NK-92 (cell line): ENCODE data around the gene SENP1.

Experiments used
- DNase-seq: peaks from one replicate; lab custom pipeline; 2025; ENCODE audit not compliant: unreplicated experiment; lab: John Stamatoyannopoulos, UW

The SENP1 gene

GRCh38 chr12:48068457-48068856 is 37.4 kb downstream of the SENP1 start:
- DNase-seq, result no peak

DNA sequence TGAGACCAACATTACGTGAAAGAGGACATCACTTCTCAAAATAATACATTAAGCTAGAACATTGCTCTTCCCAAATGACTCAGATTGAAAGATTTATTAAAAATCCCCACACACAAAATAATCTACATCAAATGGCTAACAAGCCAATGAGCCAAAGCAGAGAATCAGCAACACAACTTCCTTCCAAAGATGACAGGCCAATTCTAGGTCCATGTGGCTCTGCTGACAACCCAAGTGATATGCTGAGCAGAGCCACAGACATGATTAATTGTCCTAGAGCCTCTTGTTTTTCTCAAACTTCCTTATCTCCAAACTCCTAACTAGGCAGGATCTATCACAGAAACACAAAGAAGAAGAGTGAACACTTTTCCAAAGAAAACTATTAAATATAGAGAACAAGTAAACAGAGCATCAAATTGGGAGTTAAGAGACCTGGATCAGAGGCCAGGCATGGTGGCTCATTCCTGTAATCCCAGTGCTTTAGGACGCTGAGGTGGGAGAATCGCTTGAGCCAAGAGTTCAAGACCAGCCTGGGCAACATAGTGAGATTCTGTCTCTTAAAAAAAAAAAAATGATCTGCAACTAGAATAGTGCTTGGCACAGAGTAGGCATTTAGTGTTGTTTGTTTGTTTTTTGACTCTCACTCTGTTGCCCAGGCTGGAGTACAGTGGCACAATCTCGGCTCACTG is 38.5 kb downstream of the SENP1 start:
- DNase-seq, result no peak

DNA sequence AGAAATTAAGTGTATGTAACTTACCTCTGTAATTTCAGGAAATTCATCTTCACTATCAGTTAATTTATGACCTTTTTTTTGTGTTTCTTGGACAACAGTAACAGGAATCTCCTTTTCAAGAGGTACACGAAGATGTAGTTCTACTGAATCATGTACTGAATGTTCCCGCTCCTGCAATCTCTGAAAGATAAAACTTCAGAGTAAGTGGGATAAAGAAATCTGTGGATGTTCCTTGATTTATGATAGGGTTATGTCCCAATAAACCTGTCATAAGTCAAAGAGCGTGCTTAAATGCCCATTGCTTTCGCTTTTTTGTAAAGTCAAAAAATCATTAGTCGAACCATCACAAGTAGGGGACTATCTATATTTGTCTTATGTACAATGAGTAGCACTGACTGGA is 40.8 kb downstream of the SENP1 start:
- DNase-seq, result no peak

DNA sequence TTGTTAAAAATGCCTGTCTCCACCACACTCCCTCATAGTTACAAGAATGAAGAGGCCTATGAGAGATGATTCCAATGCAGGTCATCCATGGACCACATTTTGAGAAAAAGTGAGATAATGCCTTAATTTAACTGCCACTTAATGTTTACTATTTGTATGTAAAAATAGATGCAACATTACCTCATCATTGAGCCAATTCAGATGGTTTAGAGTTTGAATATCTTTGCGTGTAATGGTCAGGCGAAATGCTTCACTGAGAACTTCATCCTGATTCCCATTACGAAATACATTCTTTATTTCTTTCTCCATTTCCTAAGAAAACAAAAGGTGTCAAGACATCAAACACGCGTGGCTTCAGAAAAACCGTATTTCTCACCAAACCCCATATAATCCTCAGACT is 42.3 kb downstream of the SENP1 start:
- no peak for DNase-seq

DNA sequence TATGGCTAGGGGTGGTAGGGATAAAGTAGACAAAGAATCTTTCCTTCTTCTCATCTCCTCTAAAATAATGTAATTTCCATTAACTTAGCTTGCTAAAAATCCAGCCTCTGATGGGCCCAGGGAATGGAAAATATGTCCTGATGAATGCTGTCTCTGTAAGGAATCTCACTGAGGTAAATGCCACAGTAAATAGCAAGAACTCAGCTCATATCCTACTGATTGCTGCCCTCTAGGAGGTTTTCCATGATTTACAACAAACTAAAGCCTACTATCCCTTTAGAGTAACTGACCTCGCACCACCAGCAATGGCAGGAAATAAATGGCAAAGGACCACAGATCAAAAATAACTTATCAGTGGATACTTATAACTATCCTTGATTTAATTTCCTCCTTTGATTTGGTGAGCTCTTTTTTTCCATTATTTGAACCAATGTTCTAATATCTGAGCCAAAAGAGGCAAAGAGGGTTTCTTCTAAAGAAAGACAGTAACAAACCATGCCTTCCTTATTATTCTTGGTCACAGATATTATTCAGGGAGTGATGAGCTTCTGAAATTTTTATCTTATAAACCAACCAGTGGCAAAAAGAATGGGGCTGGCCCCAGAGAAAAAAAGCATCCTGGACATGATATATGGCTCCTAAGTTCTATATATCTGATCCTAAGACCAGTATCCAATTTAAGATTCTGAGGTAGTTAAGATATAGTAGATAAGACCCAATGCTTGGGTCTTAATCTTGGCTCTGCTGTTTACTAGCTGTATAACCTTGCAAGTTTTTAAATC is 43.8 kb downstream of the SENP1 start:
- no peak for DNase-seq

DNA sequence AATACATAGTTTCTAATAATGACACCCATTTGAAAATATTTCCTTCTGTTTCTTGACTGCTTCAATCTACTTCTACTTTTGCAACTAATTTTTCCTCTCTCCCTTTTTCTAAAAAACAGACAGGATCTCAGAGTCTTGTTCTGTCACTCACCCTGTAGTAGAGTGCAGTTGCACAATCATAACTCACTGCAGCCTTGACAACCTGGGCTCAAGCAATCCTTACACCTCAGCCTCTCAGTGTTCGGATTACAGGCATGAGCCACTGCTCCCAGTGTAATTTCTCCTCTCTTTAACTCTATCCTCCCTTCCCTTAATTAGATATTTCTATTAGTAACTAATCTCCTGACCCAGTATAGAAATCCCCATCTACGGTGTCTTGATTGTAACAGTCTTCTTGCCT is 45.4 kb downstream of the SENP1 start:
- DNase-seq, result no peak

- DNase-seq, result no peak
Measured at GRCh38 chr12:48058771-48059170, 47.1 kb downstream of the SENP1 start.

- no peak for DNase-seq
Measured at GRCh38 chr12:48054955-48055821, 50.7 kb downstream of the SENP1 start.

DNA sequence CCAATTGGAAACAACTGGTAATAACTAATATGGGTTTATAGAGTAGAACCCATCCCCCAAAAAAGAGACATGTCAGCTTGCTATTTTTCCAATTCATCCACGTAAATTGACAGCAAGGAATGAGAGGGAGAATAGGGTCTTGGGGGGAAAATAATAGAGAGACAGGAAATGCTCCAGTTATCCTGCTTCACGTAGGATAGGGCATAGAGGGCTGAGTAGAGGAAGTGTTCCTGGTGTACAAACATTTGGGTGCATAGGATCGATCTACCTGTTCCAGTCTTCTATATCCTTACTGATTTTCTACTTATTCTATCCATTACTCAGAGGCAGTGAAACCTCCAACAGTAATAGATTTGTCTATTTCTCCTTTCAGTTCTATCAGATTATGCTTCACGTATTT is 52.0 kb downstream of the SENP1 start:
- no peak for DNase-seq

GRCh38 chr12:48053122-48053521 is 52.8 kb downstream of the SENP1 start:
- no peak for DNase-seq

GRCh38 chr12:48051681-48052080 is 54.2 kb downstream of the SENP1 start:
- DNase-seq, result no peak

GRCh38 chr12:48050174-48050573 is 55.7 kb downstream of the SENP1 start:
- DNase-seq, result no peak

GRCh38 chr12:48045965-48046518 is 59.8 kb downstream of the SENP1 start:
- no peak for DNase-seq

- DNase-seq, result no peak
Measured at GRCh38 chr12:48045061-48045846, 60.6 kb downstream of the SENP1 start.

DNA sequence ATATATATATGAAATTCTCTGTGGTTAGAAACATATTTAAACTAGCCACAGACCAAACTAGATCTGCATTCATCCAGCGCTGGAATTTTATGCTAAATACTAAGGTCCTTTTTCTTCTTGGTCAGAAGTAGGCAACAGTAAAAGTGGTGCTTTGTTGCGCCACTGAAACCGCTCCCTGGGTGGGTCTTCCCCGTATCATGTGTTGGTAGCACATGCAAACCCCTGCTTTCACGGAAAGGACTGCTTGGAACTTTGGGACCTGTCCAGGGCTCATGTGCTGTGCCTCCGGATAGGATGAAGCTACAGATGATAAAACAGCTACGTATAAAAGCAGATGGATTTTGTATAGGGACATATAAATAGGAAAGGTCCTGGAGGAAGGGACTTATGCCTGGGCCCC is 61.5 kb downstream of the SENP1 start:
- DNase-seq, result no peak

DNA sequence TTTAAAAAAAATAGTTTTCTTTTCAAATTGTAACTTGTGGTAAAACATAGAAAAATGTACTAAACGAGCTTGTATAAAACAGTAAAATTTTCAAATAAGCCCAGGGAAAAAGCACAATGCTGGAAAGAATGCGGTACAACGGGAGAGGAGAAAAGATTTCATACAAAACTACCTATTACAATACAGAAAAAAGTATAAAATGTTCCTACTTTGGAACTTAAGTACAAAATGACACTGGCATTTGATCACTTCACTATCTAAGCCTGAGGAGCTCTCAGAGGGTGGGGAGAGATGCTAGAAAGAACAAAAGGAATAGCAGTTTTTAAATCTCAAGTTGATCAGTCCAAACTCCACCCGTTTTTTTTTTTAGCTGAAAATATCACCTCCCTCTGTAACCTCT is 62.1 kb downstream of the SENP1 start:
- DNase-seq, result no peak

DNA sequence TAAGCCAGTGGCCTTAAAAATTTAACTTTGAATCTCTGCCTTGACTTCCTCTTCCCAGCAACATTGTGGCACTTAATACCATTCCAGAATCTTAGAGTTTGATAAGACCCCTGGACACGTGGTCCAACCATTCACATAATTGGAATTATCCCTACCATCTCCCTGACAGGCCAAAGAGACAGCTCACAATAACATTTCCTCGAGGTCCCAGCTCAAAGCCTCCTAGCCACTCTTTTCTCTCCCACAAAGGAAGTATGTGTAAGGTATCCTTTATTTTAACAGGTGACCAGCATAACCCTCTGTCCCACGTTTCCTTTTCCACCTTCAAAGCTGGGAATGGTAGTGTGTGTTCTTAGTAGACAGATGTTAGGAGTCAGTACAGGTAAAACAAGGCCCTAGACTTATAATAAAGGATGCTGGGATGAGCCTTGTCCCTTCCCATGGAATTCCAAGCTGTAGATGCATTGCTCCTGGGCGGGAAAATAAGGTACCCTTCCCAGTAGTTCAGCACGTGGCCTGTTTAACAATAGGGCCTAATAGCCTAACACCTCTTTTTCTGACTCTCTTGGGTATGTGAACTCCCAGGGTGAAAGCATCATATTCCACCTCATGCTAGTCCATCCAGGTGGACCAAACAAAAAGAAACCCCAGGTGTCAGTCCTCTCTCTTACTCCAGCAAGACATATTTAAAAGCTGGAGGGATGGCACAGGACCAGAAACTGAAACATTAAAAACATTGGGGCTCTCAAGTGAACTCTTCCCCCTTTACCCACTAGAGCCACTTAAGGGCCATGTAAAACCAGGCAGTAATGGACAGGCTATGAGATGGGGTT is 64.1 kb downstream of the SENP1 start:
- DNase-seq, result no peak

DNA sequence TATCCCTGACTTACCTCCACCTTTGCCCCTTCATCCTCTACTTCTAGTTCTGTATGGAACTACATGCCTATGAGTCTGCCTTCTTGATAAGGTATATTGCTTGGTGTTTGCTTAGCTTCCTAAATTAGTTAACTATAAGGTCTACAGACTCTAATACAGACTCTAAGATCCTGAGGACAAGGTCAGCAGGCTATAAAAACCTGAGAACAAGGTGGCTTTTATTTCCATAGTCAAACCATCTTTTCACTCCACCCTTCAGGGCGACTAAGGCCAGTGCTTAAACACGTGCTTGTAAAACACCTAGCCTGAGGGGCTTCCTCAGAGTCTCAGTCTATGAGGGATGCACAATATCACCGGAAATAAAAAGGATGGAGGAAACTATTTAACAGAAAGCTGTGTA is 65.5 kb downstream of the SENP1 start:
- DNase-seq, result no peak

DNA sequence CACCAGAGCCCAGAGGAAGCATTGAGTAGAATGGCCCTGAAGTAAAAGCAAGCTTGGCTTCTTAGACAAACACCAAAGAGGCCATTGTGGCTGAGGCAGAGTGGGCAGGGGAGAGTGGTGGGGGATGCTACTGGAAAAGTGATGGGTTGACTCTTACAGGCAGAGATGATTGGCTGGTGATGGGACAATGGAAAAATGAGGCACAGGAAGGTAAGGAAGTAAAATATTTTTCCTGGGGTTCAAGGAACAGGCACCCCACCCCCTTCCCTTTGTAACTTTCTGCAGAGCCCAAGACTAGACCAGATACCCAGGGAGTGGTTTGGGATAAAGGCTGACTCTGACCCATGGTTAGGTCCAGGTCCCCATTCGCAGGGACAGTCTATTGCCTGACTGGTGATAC is 66.7 kb downstream of the SENP1 start:
- DNase-seq, result no peak

DNA sequence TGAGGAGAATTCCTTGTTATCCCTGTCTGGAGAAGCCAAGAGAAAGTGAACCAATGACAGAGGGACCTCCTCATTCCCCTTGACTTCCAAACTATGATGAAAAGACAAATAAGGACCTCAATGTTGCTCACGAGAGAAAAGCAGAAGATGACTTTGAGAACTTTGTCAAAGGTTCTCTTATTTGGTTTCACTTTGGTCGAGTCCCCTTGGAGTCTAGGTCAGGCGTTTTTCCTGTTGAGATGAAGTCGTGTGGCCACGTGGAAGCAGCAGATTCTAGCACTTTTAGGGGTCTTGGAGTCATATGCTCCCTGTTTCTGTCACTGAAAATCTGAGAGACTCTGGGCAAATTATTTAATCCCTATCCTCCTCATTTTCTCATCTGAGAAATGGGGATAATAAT is 67.8 kb downstream of the SENP1 start:
- DNase-seq, result no peak
